GM23338 (cell line): ENCODE data around the gene FRMD4A.

Source experiments
- CTCF ChIP-seq, 2 experiments: fragments of 200-600 bp in 1 of 2; sonication (generic) in 1 of 2; conservative IDR thresholded peaks; 2 replicates each; pipeline versions ENCODE4 v1.5.1 to v1.6.1; 2016 to 2017; ENCODE audit warnings: antibody characterized with exemption in 2 of 2, low read depth in 2 of 2, mild to moderate bottlenecking in 2 of 2, moderate library complexity in 1 of 2
- ETS1 ChIP-seq: IDR thresholded peaks from 2 replicates; pipeline ENCODE4 v1.6.1; 2016; ENCODE audit warnings: antibody characterized with exemption
- EZH2 ChIP-seq: fragments of 200-600 bp; sonication (generic); IDR thresholded peaks from one replicate; pipeline ENCODE4 v1.8.0; 2017; ENCODE audit warnings: antibody characterized with exemption, mild to moderate bottlenecking, low read depth; ENCODE audit not compliant: unreplicated experiment
- EZH2phosphoT487 ChIP-seq: fragments of 200-600 bp; sonication (generic); IDR thresholded peaks from one replicate; pipeline ENCODE4 v1.8.1; 2018; ENCODE audit warnings: antibody characterized with exemption; ENCODE audit not compliant: unreplicated experiment
- JUNB ChIP-seq: IDR thresholded peaks from one replicate; pipeline ENCODE4 v1.6.1; 2016; ENCODE audit warnings: antibody characterized with exemption; ENCODE audit not compliant: unreplicated experiment
- POLR2AphosphoS5 ChIP-seq: IDR thresholded peaks from 2 replicates; pipeline ENCODE4 v1.6.1; 2016; ENCODE audit warnings: antibody characterized with exemption, low read depth
- STAT1 ChIP-seq: IDR thresholded peaks from one replicate; pipeline ENCODE4 v1.6.1; 2016; ENCODE audit warnings: antibody characterized with exemption; ENCODE audit not compliant: unreplicated experiment
- TF ChIP-seq, protein P1 (sequence below): IDR thresholded peaks from one replicate; pipeline ENCODE4 v1.6.1; 2018; ENCODE audit warnings: antibody characterized with exemption; ENCODE audit not compliant: unreplicated experiment

DNA sequence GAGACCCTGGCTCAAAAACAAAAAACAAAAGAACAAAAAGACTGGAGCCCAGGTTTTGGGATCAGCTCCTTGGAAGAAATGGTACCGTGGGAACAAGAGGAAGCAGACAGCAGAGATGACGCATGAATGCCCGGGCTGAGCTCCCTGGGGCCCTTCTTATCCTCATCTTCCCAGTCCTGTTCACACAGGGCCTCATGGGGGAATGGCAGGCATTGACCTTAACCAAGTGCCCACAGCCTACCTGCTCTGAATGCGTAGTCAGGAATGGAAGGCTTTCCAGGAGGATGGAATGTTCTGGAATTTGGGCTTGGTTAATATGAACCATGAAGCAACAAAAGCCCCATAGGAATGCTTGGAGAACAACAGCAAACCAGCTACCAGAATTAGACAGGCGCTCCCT, 589.3 kb downstream of the FRMD4A start:
- TF ChIP-seq JUNB (no peak), CTCF (conservative IDR thresholded peaks at IDR 0.05; ENCODE audit: low read depth in 2 of 2) (no peak), POLR2AphosphoS5 (no peak), EZH2 (no peak), EZH2phosphoT487 (no peak), ETS1 (no peak), STAT1 (no peak)
- TF ChIP-seq, protein P1, sequence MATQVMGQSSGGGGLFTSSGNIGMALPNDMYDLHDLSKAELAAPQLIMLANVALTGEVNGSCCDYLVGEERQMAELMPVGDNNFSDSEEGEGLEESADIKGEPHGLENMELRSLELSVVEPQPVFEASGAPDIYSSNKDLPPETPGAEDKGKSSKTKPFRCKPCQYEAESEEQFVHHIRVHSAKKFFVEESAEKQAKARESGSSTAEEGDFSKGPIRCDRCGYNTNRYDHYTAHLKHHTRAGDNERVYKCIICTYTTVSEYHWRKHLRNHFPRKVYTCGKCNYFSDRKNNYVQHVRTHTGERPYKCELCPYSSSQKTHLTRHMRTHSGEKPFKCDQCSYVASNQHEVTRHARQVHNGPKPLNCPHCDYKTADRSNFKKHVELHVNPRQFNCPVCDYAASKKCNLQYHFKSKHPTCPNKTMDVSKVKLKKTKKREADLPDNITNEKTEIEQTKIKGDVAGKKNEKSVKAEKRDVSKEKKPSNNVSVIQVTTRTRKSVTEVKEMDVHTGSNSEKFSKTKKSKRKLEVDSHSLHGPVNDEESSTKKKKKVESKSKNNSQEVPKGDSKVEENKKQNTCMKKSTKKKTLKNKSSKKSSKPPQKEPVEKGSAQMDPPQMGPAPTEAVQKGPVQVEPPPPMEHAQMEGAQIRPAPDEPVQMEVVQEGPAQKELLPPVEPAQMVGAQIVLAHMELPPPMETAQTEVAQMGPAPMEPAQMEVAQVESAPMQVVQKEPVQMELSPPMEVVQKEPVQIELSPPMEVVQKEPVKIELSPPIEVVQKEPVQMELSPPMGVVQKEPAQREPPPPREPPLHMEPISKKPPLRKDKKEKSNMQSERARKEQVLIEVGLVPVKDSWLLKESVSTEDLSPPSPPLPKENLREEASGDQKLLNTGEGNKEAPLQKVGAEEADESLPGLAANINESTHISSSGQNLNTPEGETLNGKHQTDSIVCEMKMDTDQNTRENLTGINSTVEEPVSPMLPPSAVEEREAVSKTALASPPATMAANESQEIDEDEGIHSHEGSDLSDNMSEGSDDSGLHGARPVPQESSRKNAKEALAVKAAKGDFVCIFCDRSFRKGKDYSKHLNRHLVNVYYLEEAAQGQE = no peak
